IgD-negative memory B cell (primary cell): ENCODE results near the gene FAM184B. TPM values are rescaled to one million over a fixed set of nuclear protein-coding genes. Genes with fewer than 3 reads are reported as not detected.
"Not testable (repeated sequence)": the region's sequence is repeated elsewhere in the genome, so short reads cannot be mapped to it uniquely, and the experiment has no call there.

Experiments used
- H3K27ac Mint-ChIP-seq, 3 donors: one replicate each; pipeline ENCODE4 v1.8.0; 2020 to 2022; ENCODE audit warnings: mild to moderate bottlenecking in 3 of 3, mixed read lengths in 3 of 3, moderate library complexity in 1 of 3
- H3K27me3 Mint-ChIP-seq: one replicate; pipeline ENCODE4 v1.8.0; 2021; ENCODE audit warnings: mixed read lengths
- H3K36me3 Mint-ChIP-seq: one replicate; pipeline ENCODE4 v1.8.0; 2020; ENCODE audit warnings: mild to moderate bottlenecking, mixed read lengths
- H3K4me1 Mint-ChIP-seq, 3 donors: one replicate each; pipeline ENCODE4 v1.8.0; 2020 to 2022; ENCODE audit warnings: mixed read lengths in 3 of 3, mild to moderate bottlenecking in 1 of 3
- H3K4me3 Mint-ChIP-seq, 4 donors: one replicate each; pipeline ENCODE4 v1.8.0; 2020 to 2022; ENCODE audit warnings: mild to moderate bottlenecking in 4 of 4, mixed read lengths in 4 of 4, moderate library complexity in 3 of 4
- H3K9me3 Mint-ChIP-seq, 3 donors: one replicate each; pipeline ENCODE4 v1.8.0; 2020 to 2021; ENCODE audit warnings: mixed read lengths in 3 of 3, mild to moderate bottlenecking in 1 of 3
- polyA plus RNA-seq: library from polyadenylated mRNA; unstranded; fragments of 300-500 nt; fragmentation: Illumina TruSeq; gene quantifications from one replicate; pipeline ENCODE4 v1.2.3, GENCODE V29; 2021

The FAM184B gene
- polyA plus RNA-seq, 1 donor from 2014 or later, result not detected

- peaks cover 4 to 16% (median 16%) of the 10 kb centered on the region in 3 donors for H3K9me3 Mint-ChIP-seq
- H3K4me1 Mint-ChIP-seq, result no peaks in the 10 kb centered on the region
- H3K27me3 Mint-ChIP-seq, result peaks cover 11% of the 10 kb centered on the region
- H3K4me3 Mint-ChIP-seq, result no peak overlapping the region
- H3K36me3 Mint-ChIP-seq, result no peaks in the 10 kb centered on the region
- H3K27ac Mint-ChIP-seq, result no peak overlapping the region
Measured at GRCh38 chr4:17694552-17694951, 86.9 kb downstream of the FAM184B start.

GRCh38 chr4:17690898-17691297, 90.5 kb downstream of the FAM184B start:
- H3K36me3 Mint-ChIP-seq, result no peaks in the 10 kb centered on the region
- H3K9me3 Mint-ChIP-seq, result peaks cover 0 to 6% (median 2%) of the 10 kb centered on the region in 3 donors
- H3K27ac Mint-ChIP-seq, result no peak overlapping the region
- no peak overlapping the region for H3K4me3 Mint-ChIP-seq
- peaks cover 13% of the 10 kb centered on the region for H3K27me3 Mint-ChIP-seq
- H3K4me1 Mint-ChIP-seq, result peaks cover 0 to 1% (median 0%) of the 10 kb centered on the region in 3 donors

GRCh38 chr4:17690135-17690534, 91.3 kb downstream of the FAM184B start:
- Mint-ChIP-seq H3K4me3 (no peak overlapping the region), H3K27me3 (peaks cover 8% of the 10 kb centered on the region), H3K36me3 (no peaks in the 10 kb centered on the region), H3K9me3 (peaks cover 0 to 6% (median 2%) of the 10 kb centered on the region in 3 donors), H3K4me1 (peaks cover 0 to 1% (median 0%) of the 10 kb centered on the region in 3 donors), H3K27ac (no peak overlapping the region)

- Mint-ChIP-seq H3K4me3 (no peak overlapping the region), H3K27ac (no peak overlapping the region), H3K4me1 (peaks cover 0 to 1% (median 0%) of the 10 kb centered on the region in 3 donors), H3K27me3 (peaks cover 3% of the 10 kb centered on the region), H3K9me3 (no peaks in the 10 kb centered on the region), H3K36me3 (no peaks in the 10 kb centered on the region)
Measured at GRCh38 chr4:17688011-17688441, 93.4 kb downstream of the FAM184B start.

GRCh38 chr4:17687237-17687857, 94.1 kb downstream of the FAM184B start:
- no peaks in the 10 kb centered on the region for H3K36me3 Mint-ChIP-seq
- H3K27ac Mint-ChIP-seq, result no peak overlapping the region
- peaks cover 2% of the 10 kb centered on the region for H3K27me3 Mint-ChIP-seq
- H3K4me3 Mint-ChIP-seq, result no peak overlapping the region
- H3K4me1 Mint-ChIP-seq, result peaks cover 0 to 1% (median 0%) of the 10 kb centered on the region in 3 donors
- no peaks in the 10 kb centered on the region for H3K9me3 Mint-ChIP-seq

DNA sequence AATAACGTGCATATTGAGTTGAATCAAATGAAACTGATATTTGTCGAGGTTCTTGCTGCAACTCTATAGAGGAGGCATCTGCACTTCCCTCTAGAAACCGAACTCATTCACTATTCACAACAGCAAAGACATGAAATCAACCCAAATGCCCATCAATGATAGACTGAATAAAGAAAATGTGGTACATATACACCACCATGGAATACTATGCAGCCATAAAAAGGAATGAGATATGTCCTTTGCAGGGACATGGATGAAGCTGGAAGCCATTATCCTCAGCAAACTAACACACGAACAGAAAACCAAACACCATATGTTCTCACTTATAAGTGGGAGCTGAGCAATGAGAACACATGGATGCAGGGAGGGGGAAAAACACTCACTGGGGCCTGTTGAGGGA, 96.8 kb downstream of the FAM184B start:
- H3K4me3 Mint-ChIP-seq, H3K36me3 Mint-ChIP-seq, H3K27me3 Mint-ChIP-seq, H3K27ac Mint-ChIP-seq, H3K4me1 Mint-ChIP-seq, H3K9me3 Mint-ChIP-seq: not testable (repeated sequence)

DNA sequence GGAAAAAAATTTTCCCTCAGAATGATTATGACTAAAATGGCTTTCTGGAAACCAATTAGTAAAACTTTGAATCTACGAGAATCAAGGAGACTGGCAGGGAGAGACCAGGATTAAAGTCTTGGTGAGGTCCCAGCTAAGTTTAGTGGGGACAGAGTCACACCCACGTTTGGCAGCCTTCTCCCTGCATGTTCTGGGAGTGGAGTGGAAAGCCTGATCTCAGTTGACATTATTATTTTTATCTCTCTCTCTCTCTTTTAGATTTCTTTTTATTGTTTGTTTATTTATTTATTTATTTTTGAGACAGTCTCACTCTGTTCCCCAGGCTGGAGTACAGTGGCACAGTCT, 99.2 kb downstream of the FAM184B start:
- H3K27me3 Mint-ChIP-seq, result no peaks in the 10 kb centered on the region
- no peak overlapping the region for H3K27ac Mint-ChIP-seq
- peaks cover 1 to 5% (median 3%) of the 10 kb centered on the region in 3 donors for H3K9me3 Mint-ChIP-seq
- no peak overlapping the region for H3K4me3 Mint-ChIP-seq
- peaks cover 0 to 5% (median 4%) of the 10 kb centered on the region in 3 donors for H3K4me1 Mint-ChIP-seq
- H3K36me3 Mint-ChIP-seq, result peaks cover 2% of the 10 kb centered on the region

GRCh38 chr4:17681281-17682221, 99.9 kb downstream of the FAM184B start:
- peaks cover 1 to 5% (median 3%) of the 10 kb centered on the region in 3 donors for H3K9me3 Mint-ChIP-seq
- H3K4me3 Mint-ChIP-seq, result no peak overlapping the region
- H3K36me3 Mint-ChIP-seq, result peaks cover 2% of the 10 kb centered on the region
- H3K27ac Mint-ChIP-seq, result peak overlapping the region in 1 of 3 donors; percentile 43
- peaks cover 0 to 5% (median 4%) of the 10 kb centered on the region in 3 donors for H3K4me1 Mint-ChIP-seq
- no peaks in the 10 kb centered on the region for H3K27me3 Mint-ChIP-seq

GRCh38 chr4:17680559-17681280, 100.7 kb downstream of the FAM184B start:
- H3K4me1 Mint-ChIP-seq, result peaks cover 0 to 5% (median 4%) of the 10 kb centered on the region in 3 donors

GRCh38 chr4:17670423-17670822, 111.0 kb downstream of the FAM184B start:
- H3K27me3 Mint-ChIP-seq, result peaks cover 4% of the 10 kb centered on the region
- H3K9me3 Mint-ChIP-seq, result peaks cover 4 to 14% (median 14%) of the 10 kb centered on the region in 3 donors
- peaks cover 5% of the 10 kb centered on the region for H3K36me3 Mint-ChIP-seq
- peaks cover 7 to 17% (median 15%) of the 10 kb centered on the region in 3 donors for H3K4me1 Mint-ChIP-seq
- H3K4me3 Mint-ChIP-seq, result no peak overlapping the region
- H3K27ac Mint-ChIP-seq, result no peak overlapping the region

More at GRCh38 chr4:17680559-17681280, 100.7 kb downstream of the FAM184B start:
- no peak overlapping the region for H3K4me3 Mint-ChIP-seq
- peaks cover 2% of the 10 kb centered on the region for H3K36me3 Mint-ChIP-seq
- H3K27ac Mint-ChIP-seq, result no peak overlapping the region
- H3K9me3 Mint-ChIP-seq, result peaks cover 1 to 5% (median 3%) of the 10 kb centered on the region in 3 donors
- no peaks in the 10 kb centered on the region for H3K27me3 Mint-ChIP-seq

GRCh38 chr4:17667653-17668201, 113.7 kb downstream of the FAM184B start:
- Mint-ChIP-seq H3K9me3 (peaks cover 1 to 14% (median 9%) of the 10 kb centered on the region in 3 donors), H3K27me3 (peaks cover 4% of the 10 kb centered on the region), H3K27ac (peak overlapping the region in 2 of 3 donors; percentile 14 to 26), H3K36me3 (peaks cover 5% of the 10 kb centered on the region), H3K4me1 (peaks cover 20 to 32% (median 30%) of the 10 kb centered on the region in 3 donors), H3K4me3 (no peak overlapping the region)

- H3K9me3 Mint-ChIP-seq, result peaks cover 1 to 12% (median 8%) of the 10 kb centered on the region in 3 donors
- H3K4me3 Mint-ChIP-seq, result no peak overlapping the region
- peaks cover 4% of the 10 kb centered on the region for H3K27me3 Mint-ChIP-seq
- peak overlapping the region in 2 of 3 donors; percentile 14 to 26 for H3K27ac Mint-ChIP-seq
- H3K4me1 Mint-ChIP-seq, result peaks cover 20 to 32% (median 30%) of the 10 kb centered on the region in 3 donors
- peaks cover 4% of the 10 kb centered on the region for H3K36me3 Mint-ChIP-seq
Measured at GRCh38 chr4:17667253-17667652, 114.2 kb downstream of the FAM184B start.

- H3K36me3 Mint-ChIP-seq, result no peaks in the 10 kb centered on the region
- H3K9me3 Mint-ChIP-seq, result peaks cover 0 to 3% (median 1%) of the 10 kb centered on the region in 3 donors
- H3K27me3 Mint-ChIP-seq, result peaks cover 4% of the 10 kb centered on the region
- no peak overlapping the region for H3K4me3 Mint-ChIP-seq
- peaks cover 20 to 32% (median 30%) of the 10 kb centered on the region in 3 donors for H3K4me1 Mint-ChIP-seq
- no peak overlapping the region for H3K27ac Mint-ChIP-seq
Measured at GRCh38 chr4:17665852-17666251, 115.6 kb downstream of the FAM184B start.

DNA sequence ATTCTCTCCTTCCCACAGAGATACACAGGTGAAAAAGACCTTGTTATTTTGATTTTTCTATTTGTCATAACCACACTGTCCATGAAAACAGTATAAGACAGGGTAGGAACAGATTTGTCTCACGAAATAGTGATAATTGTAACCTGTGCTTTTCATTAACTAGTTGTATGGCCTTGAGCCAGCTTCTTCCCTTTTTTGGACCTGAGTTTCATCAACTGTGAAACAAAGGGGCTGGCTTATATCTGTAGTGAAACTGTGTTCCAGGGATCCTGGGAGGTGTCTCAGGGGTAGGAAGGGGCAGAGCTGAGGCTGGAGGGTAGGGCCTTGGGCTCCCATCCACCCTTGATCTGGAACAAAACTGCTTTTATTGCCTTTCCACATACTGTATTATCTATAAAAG, 116.1 kb downstream of the FAM184B start:
- Mint-ChIP-seq H3K36me3 (no peaks in the 10 kb centered on the region), H3K4me1 (peaks cover 20 to 32% (median 30%) of the 10 kb centered on the region in 3 donors), H3K4me3 (peak overlapping the region in 1 of 4 donors; percentile 61), H3K27ac (peak overlapping the region in 1 of 3 donors; percentile 9), H3K9me3 (peaks cover 0 to 3% (median 1%) of the 10 kb centered on the region in 3 donors), H3K27me3 (peaks cover 7% of the 10 kb centered on the region)
